ENCODE results near the gene RYR2. TPM values are rescaled to one million over a fixed set of nuclear protein-coding genes. Genes with fewer than 3 reads are reported as not detected.

Gene RYR2
- total and polyA plus RNA-seq, 9 donors: 2.3 to 4.7 (median 3.3) TPM

DNA sequence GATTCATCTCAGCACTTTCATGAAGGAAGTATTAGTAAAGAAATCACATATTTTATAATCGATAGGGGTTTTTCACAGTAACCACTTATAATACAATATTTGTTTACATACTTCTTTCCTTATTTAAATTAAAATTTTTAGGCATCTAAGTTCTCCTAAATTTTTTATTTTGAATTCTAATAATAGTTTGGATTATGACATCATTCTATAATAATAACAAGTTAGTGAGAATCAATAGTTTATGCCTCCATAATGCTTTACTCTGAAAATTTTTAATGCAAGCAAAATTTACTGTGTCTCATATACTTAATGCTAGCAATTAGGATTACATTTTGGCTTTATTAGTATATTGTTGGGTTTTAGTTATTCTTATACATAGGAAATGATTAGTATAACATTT, 596.6 kb downstream of the RYR2 start:
- Histone ChIP-seq H3K27ac (ENCODE audit: low read length) (no peak overlapping the region), H3K4me3 (ENCODE audit: low read length) (no peak overlapping the region), H3K4me1 (ENCODE audit: control insufficient read depth, insufficient read depth, low read length) (no peaks in the 10 kb centered on the region), H3K9me3 (replicated peaks; ENCODE audit: control insufficient read depth, low read depth, low read length) (no peaks in the 10 kb centered on the region), H3K36me3 (ENCODE audit: control insufficient read depth, insufficient read depth, low read length) (no peaks in the 10 kb centered on the region), H3K27me3 (ENCODE audit: control insufficient read depth, insufficient read depth, low read length) (no peaks in the 10 kb centered on the region)
- DNase-seq: no peak
- no CpG with 5 or more reads among the region's 1 CpG for WGBS (ENCODE audit: insufficient coverage)

GRCh38 chr1:237640011-237640671, 598.2 kb downstream of the RYR2 start:
- no peaks in the 10 kb centered on the region for H3K36me3 ChIP-seq (ENCODE audit: control insufficient read depth, insufficient read depth, low read length)
- H3K27ac ChIP-seq (ENCODE audit: low read length): no peak overlapping the region
- no peak overlapping the region for H3K4me3 ChIP-seq (ENCODE audit: low read length)
- no peaks in the 10 kb centered on the region for H3K27me3 ChIP-seq (ENCODE audit: control insufficient read depth, insufficient read depth, low read length)
- DNase-seq: no peak
- no peaks in the 10 kb centered on the region for H3K4me1 ChIP-seq (ENCODE audit: control insufficient read depth, insufficient read depth, low read length)
- 88% methylated on average over 1 of the region's 2 CpGs for WGBS (ENCODE audit: insufficient coverage)
- no peaks in the 10 kb centered on the region for H3K9me3 ChIP-seq (replicated peaks; ENCODE audit: control insufficient read depth, low read depth, low read length)

GRCh38 chr1:237640966-237641365, 599.0 kb downstream of the RYR2 start:
- H3K36me3 ChIP-seq (ENCODE audit: control insufficient read depth, insufficient read depth, low read length): no peaks in the 10 kb centered on the region

GRCh38 chr1:237650809-237651208, 608.8 kb downstream of the RYR2 start:
- H3K36me3 ChIP-seq (ENCODE audit: control insufficient read depth, insufficient read depth, low read length): no peaks in the 10 kb centered on the region
- no peaks in the 10 kb centered on the region for H3K4me1 ChIP-seq (ENCODE audit: control insufficient read depth, insufficient read depth, low read length)
- H3K4me3 ChIP-seq (ENCODE audit: low read length): no peak overlapping the region
- no peaks in the 10 kb centered on the region for H3K9me3 ChIP-seq (replicated peaks; ENCODE audit: control insufficient read depth, low read depth, low read length)
- DNase-seq: no peak
- no peaks in the 10 kb centered on the region for H3K27me3 ChIP-seq (ENCODE audit: control insufficient read depth, insufficient read depth, low read length)
- no peak overlapping the region for H3K27ac ChIP-seq (ENCODE audit: low read length)

More at GRCh38 chr1:237640966-237641365, 599.0 kb downstream of the RYR2 start:
- Histone ChIP-seq H3K4me1 (ENCODE audit: control insufficient read depth, insufficient read depth, low read length) (no peaks in the 10 kb centered on the region), H3K9me3 (replicated peaks; ENCODE audit: control insufficient read depth, low read depth, low read length) (no peaks in the 10 kb centered on the region), H3K27ac (ENCODE audit: low read length) (no peak overlapping the region), H3K4me3 (ENCODE audit: low read length) (no peak overlapping the region), H3K27me3 (ENCODE audit: control insufficient read depth, insufficient read depth, low read length) (no peaks in the 10 kb centered on the region)
- whole genome bisulfite sequencing (ENCODE audit: insufficient coverage): no CpG with 5 or more reads among the region's 2 CpGs
- DNase-seq: no peak

DNA sequence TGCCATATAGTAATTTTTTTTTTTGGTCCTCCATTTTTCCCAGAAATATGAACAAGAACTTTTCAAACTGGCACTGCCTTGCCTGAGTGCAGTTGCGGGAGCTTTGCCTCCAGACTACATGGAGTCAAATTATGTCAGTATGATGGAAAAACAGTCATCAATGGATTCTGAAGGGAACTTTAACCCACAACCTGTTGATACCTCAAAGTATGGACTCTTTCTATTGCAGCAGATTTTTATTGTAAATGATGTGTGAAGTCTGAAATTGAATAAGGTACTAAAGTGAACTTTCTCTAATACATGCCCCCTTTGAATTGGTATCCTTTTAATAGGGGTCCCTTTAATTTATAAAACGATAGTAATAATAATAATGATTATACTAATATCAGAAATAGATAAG, 613.8 kb downstream of the RYR2 start:
- no peak for DNase-seq
- H3K36me3 ChIP-seq (ENCODE audit: control insufficient read depth, insufficient read depth, low read length): no peaks in the 10 kb centered on the region
- H3K9me3 ChIP-seq (replicated peaks; ENCODE audit: control insufficient read depth, low read depth, low read length): no peaks in the 10 kb centered on the region
- H3K4me3 ChIP-seq (ENCODE audit: low read length): no peak overlapping the region
- WGBS (ENCODE audit: insufficient coverage): no CpG with 5 or more reads among the region's 2 CpGs
- H3K27ac ChIP-seq (ENCODE audit: low read length): no peak overlapping the region
- no peaks in the 10 kb centered on the region for H3K27me3 ChIP-seq (ENCODE audit: control insufficient read depth, insufficient read depth, low read length)
- H3K4me1 ChIP-seq (ENCODE audit: control insufficient read depth, insufficient read depth, low read length): no peaks in the 10 kb centered on the region

- Histone ChIP-seq H3K9me3 (replicated peaks; ENCODE audit: control insufficient read depth, low read depth, low read length) (no peaks in the 10 kb centered on the region), H3K36me3 (ENCODE audit: control insufficient read depth, insufficient read depth, low read length) (no peaks in the 10 kb centered on the region), H3K27me3 (ENCODE audit: control insufficient read depth, insufficient read depth, low read length) (no peaks in the 10 kb centered on the region), H3K4me3 (ENCODE audit: low read length) (no peak overlapping the region), H3K27ac (ENCODE audit: low read length) (no peak overlapping the region), H3K4me1 (ENCODE audit: control insufficient read depth, insufficient read depth, low read length) (no peaks in the 10 kb centered on the region)
- DNase-seq: no peak
- 96% methylated on average over 4 of the region's 5 CpGs for WGBS (ENCODE audit: insufficient coverage)
These were observed 622.4 kb downstream of the RYR2 start for GRCh38 chr1:237664348-237664747.

- DNase-seq: no peak
- no CpG with 5 or more reads among the region's 1 CpG for WGBS (ENCODE audit: insufficient coverage)
- Histone ChIP-seq H3K4me3 (ENCODE audit: low read length) (no peak overlapping the region), H3K36me3 (ENCODE audit: control insufficient read depth, insufficient read depth, low read length) (no peaks in the 10 kb centered on the region), H3K27me3 (ENCODE audit: control insufficient read depth, insufficient read depth, low read length) (no peaks in the 10 kb centered on the region), H3K27ac (ENCODE audit: low read length) (no peak overlapping the region), H3K9me3 (replicated peaks; ENCODE audit: control insufficient read depth, low read depth, low read length) (no peaks in the 10 kb centered on the region), H3K4me1 (ENCODE audit: control insufficient read depth, insufficient read depth, low read length) (no peaks in the 10 kb centered on the region)
These were observed 628.3 kb downstream of the RYR2 start for GRCh38 chr1:237670302-237670701.

GRCh38 chr1:237671262-237671661, 629.3 kb downstream of the RYR2 start:
- Histone ChIP-seq H3K36me3 (ENCODE audit: control insufficient read depth, insufficient read depth, low read length) (no peaks in the 10 kb centered on the region), H3K9me3 (replicated peaks; ENCODE audit: control insufficient read depth, low read depth, low read length) (no peaks in the 10 kb centered on the region), H3K27ac (ENCODE audit: low read length) (no peak overlapping the region), H3K4me1 (ENCODE audit: control insufficient read depth, insufficient read depth, low read length) (no peaks in the 10 kb centered on the region), H3K4me3 (ENCODE audit: low read length) (no peak overlapping the region), H3K27me3 (ENCODE audit: control insufficient read depth, insufficient read depth, low read length) (no peaks in the 10 kb centered on the region)
- no peak for DNase-seq
- WGBS (ENCODE audit: insufficient coverage): no CpG with 5 or more reads among the region's 4 CpGs

DNA sequence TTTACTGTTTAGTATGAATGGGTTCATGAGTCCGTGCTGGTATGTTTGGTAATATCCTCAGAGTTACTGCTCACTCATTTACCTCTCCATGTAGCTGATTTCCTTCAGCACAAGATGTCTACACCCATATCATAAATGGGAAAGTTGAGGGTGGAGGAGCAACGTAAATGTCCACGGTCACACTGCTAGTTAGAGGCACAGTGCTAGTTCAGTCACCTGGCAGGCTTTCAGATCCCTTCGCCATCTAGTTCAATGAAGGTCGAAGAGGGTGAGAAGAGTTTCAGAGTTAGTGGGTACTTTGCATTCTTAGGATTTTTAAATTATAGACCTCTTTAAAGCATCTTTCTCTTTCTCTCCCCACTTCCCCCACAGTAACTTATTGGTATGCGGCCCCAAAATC, 630.0 kb downstream of the RYR2 start:
- Histone ChIP-seq H3K27ac (ENCODE audit: low read length) (no peak overlapping the region), H3K4me3 (ENCODE audit: low read length) (no peak overlapping the region), H3K36me3 (ENCODE audit: control insufficient read depth, insufficient read depth, low read length) (no peaks in the 10 kb centered on the region), H3K4me1 (ENCODE audit: control insufficient read depth, insufficient read depth, low read length) (no peaks in the 10 kb centered on the region), H3K27me3 (ENCODE audit: control insufficient read depth, insufficient read depth, low read length) (no peaks in the 10 kb centered on the region), H3K9me3 (replicated peaks; ENCODE audit: control insufficient read depth, low read depth, low read length) (no peaks in the 10 kb centered on the region)
- WGBS (ENCODE audit: insufficient coverage): 80% methylated on average over 2 of the region's 6 CpGs
- no peak for DNase-seq

GRCh38 chr1:237672748-237673147, 630.8 kb downstream of the RYR2 start:
- Histone ChIP-seq H3K27me3 (ENCODE audit: control insufficient read depth, insufficient read depth, low read length) (no peaks in the 10 kb centered on the region), H3K9me3 (replicated peaks; ENCODE audit: control insufficient read depth, low read depth, low read length) (no peaks in the 10 kb centered on the region), H3K36me3 (ENCODE audit: control insufficient read depth, insufficient read depth, low read length) (no peaks in the 10 kb centered on the region), H3K27ac (ENCODE audit: low read length) (no peak overlapping the region), H3K4me1 (ENCODE audit: control insufficient read depth, insufficient read depth, low read length) (no peaks in the 10 kb centered on the region), H3K4me3 (ENCODE audit: low read length) (no peak overlapping the region)
- no peak for DNase-seq
- WGBS (ENCODE audit: insufficient coverage): 80% methylated on average over 1 of the region's 2 CpGs

DNA sequence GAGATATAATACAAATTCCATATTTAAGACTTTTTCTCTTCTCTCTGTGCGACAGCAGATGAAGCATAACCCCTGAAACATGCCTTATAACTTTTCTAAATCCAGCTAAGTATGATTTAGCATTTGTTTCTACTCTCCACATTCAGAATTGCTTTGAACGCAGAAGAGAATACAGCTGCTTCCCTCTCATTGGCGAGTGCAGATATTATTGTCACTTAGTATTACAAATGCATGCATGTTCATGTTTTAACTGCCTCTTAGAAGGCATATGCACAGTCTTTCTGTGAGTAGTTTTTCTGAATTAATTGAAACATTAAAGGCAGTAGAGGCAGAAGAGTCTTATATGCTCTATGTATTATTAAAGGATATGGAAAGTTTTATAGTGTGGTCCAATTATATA, 631.6 kb downstream of the RYR2 start:
- H3K27me3 ChIP-seq (ENCODE audit: control insufficient read depth, insufficient read depth, low read length): no peaks in the 10 kb centered on the region
- H3K4me3 ChIP-seq (ENCODE audit: low read length): no peak overlapping the region
- H3K9me3 ChIP-seq (replicated peaks; ENCODE audit: control insufficient read depth, low read depth, low read length): no peaks in the 10 kb centered on the region
- 67% methylated on average over 1 of the region's 3 CpGs for WGBS (ENCODE audit: insufficient coverage)
- no peaks in the 10 kb centered on the region for H3K4me1 ChIP-seq (ENCODE audit: control insufficient read depth, insufficient read depth, low read length)
- H3K27ac ChIP-seq (ENCODE audit: low read length): no peak overlapping the region
- H3K36me3 ChIP-seq (ENCODE audit: control insufficient read depth, insufficient read depth, low read length): no peaks in the 10 kb centered on the region
- DNase-seq: no peak
